ENCODE data around the gene SMC1B.

- TF ChIP-seq CTCF (IDR thresholded peaks at IDR 0.05; ENCODE audit: poor library complexity) (no peak), EZH2 (IDR thresholded peaks at IDR 0.05; ENCODE audit: borderline replicate concordance) (no peak), EZH2phosphoT487 (IDR thresholded peaks at IDR 0.05; ENCODE audit: low read depth, severe bottlenecking, unreplicated experiment) (no peak)
Measured at GRCh38 chr22:45445031-45445710, 31.8 kb upstream of the SMC1B start.

All from hepatocyte (in vitro differentiated cells).